Stimulated activated CD8-positive, alpha-beta memory T cell treated with anti-CD3 and anti-CD28 coated beads, Interleukin-15, amount 100 ng/mL, for 1 hour (primary cell): ENCODE data around the gene MRPL22.
"Not testable (repeated sequence)": the region's sequence is repeated elsewhere in the genome, so short reads cannot be mapped to it uniquely, and the experiment has no call there.

ENCODE experiments used
- DNase-seq: peaks from one replicate; pipeline ENCODE4 v3.0.0-alpha.2; 2020; ENCODE audit warnings: low read depth

Gene MRPL22

GRCh38 chr5:154940772-154941620 is at the start of gene MRPL22:
MRPL22 (plus strand) TSS chr5:154941073; CDS start chr5:154941111, 38 bp downstream.
- DNase-seq, result peak; percentile 88

- no peak for DNase-seq
Measured at GRCh38 chr5:154892369-154892771, 48.5 kb upstream of the MRPL22 start.

GRCh38 chr5:154893381-154893780 is 47.5 kb upstream of the MRPL22 start:
- DNase-seq, result no peak

GRCh38 chr5:154895606-154896561 is 45.0 kb upstream of the MRPL22 start:
- DNase-seq, result no peak

- DNase-seq, result no peak
Measured at GRCh38 chr5:154896562-154897165, 44.2 kb upstream of the MRPL22 start.

- DNase-seq, result no peak
Measured at GRCh38 chr5:154898210-154898609, 42.7 kb upstream of the MRPL22 start.

GRCh38 chr5:154899151-154899816 is 41.6 kb upstream of the MRPL22 start:
- DNase-seq, result no peak

GRCh38 chr5:154900066-154900465 is 40.8 kb upstream of the MRPL22 start:
- DNase-seq, result no peak

GRCh38 chr5:154901276-154901675 is 39.6 kb upstream of the MRPL22 start:
- DNase-seq, result no peak

GRCh38 chr5:154901913-154902312 is 39.0 kb upstream of the MRPL22 start:
- no peak for DNase-seq

GRCh38 chr5:154905601-154906000 is 35.3 kb upstream of the MRPL22 start:
- DNase-seq, result not testable (repeated sequence)

- DNase-seq, result no peak
Measured at GRCh38 chr5:154916874-154917273, 24.0 kb upstream of the MRPL22 start.

GRCh38 chr5:154917757-154918156 is 23.1 kb upstream of the MRPL22 start:
- DNase-seq, result no peak

- no peak for DNase-seq
Measured at GRCh38 chr5:154923441-154924430, 17.1 kb upstream of the MRPL22 start.

GRCh38 chr5:154933537-154933936 is 7.3 kb upstream of the MRPL22 start:
- DNase-seq, result no peak

GRCh38 chr5:154934881-154935280 is 6.0 kb upstream of the MRPL22 start:
- DNase-seq, result no peak

GRCh38 chr5:154937186-154937717 is 3.6 kb upstream of the MRPL22 start:
- no peak for DNase-seq

- DNase-seq, result peak; percentile 49
Measured at GRCh38 chr5:154937718-154938466, 3.0 kb upstream of the MRPL22 start, which contains the start of gene GEMIN5. GEMIN5 (minus strand) TSS chr5:154938211; CDS start chr5:154938133, 78 bp downstream.

GRCh38 chr5:154939387-154939786 is 1.5 kb upstream of the MRPL22 start:
- not testable (repeated sequence) for DNase-seq
